CD4-positive, alpha-beta memory T cell (primary cell): ENCODE data around the gene CAPN3. TPM values are rescaled to one million over a fixed set of nuclear protein-coding genes. Genes with fewer than 3 reads are reported as not detected.
"Not testable (repeated sequence)": the region's sequence is repeated elsewhere in the genome, so short reads cannot be mapped to it uniquely, and the experiment has no call there.

Source experiments
- CTCF ChIA-PET: fragments of 350-600 bp; sonication (Branson Sonifier 250); formaldehyde crosslinking; loops from one replicate; lab custom pipeline; 2021; ENCODE audit warnings: inconsistent platforms; ENCODE audit not compliant: partially characterized antibody; lab: Charles Lee
- POLR2A ChIA-PET: fragments of 350-600 bp; sonication (Branson Sonifier 250); formaldehyde crosslinking; loops from one replicate; lab custom pipeline; 2021; ENCODE audit not compliant: partially characterized antibody; lab: Charles Lee
- DNase-seq, 5 donors: peaks; one replicate each; pipeline versions ENCODE4 v3.0.0 to v3.0.0-alpha.2; 2020 to 2022; ENCODE audit warnings: mixed read lengths in 1 of 5
- H3K27ac ChIP-seq: one replicate; pipeline ENCODE4 v1.7.0; 2013; ENCODE audit warnings: low read depth, low read length
- H3K27me3 ChIP-seq: 2 replicates; pipeline ENCODE4 v1.7.0; 2013; ENCODE audit warnings: mild to moderate bottlenecking, low read length, moderate library complexity; ENCODE audit not compliant: insufficient read depth
- H3K36me3 ChIP-seq: 2 replicates; pipeline ENCODE4 v1.7.0; 2013; ENCODE audit warnings: mild to moderate bottlenecking, low read length, moderate library complexity; ENCODE audit not compliant: insufficient read depth
- H3K4me1 ChIP-seq: 2 replicates; pipeline ENCODE4 v1.7.0; 2013; ENCODE audit warnings: mild to moderate bottlenecking, low read length, moderate library complexity; ENCODE audit not compliant: insufficient read depth
- H3K4me3 ChIP-seq, 2 donors: one replicate each; pipeline ENCODE4 v1.7.0; 2013; ENCODE audit warnings: low read length in 2 of 2, mild to moderate bottlenecking in 1 of 2
- H3K9me3 ChIP-seq, 2 donors: one replicate each; pipeline ENCODE4 v1.7.0; 2013; ENCODE audit warnings: low read length in 2 of 2, control low read depth in 1 of 2; ENCODE audit not compliant: control insufficient read depth in 1 of 2
- H3K27ac Mint-ChIP-seq, 7 donors: one replicate each; pipeline ENCODE4 v1.8.0; 2020 to 2021; ENCODE audit warnings: mixed read lengths in 7 of 7, mild to moderate bottlenecking in 6 of 7, inconsistent platforms in 3 of 7, moderate library complexity in 3 of 7
- H3K27me3 Mint-ChIP-seq, 2 donors: one replicate each; pipeline ENCODE4 v1.8.0; 2020 to 2021; ENCODE audit warnings: mixed read lengths in 2 of 2
- H3K36me3 Mint-ChIP-seq, 2 donors: one replicate each; pipeline ENCODE4 v1.8.0; 2020 to 2021; ENCODE audit warnings: mixed read lengths in 2 of 2, inconsistent platforms in 1 of 2, mild to moderate bottlenecking in 1 of 2
- H3K4me1 Mint-ChIP-seq, 4 donors: one replicate each; pipeline ENCODE4 v1.8.0; 2020 to 2021; ENCODE audit warnings: mixed read lengths in 4 of 4, mild to moderate bottlenecking in 1 of 4
- H3K4me3 Mint-ChIP-seq, 8 donors: one replicate each; pipeline ENCODE4 v1.8.0; 2020 to 2021; ENCODE audit warnings: mixed read lengths in 8 of 8, mild to moderate bottlenecking in 7 of 8, moderate library complexity in 6 of 8, inconsistent platforms in 3 of 8
- H3K9me3 Mint-ChIP-seq, 8 donors: one replicate each; pipeline ENCODE4 v1.8.0; 2020 to 2021; ENCODE audit warnings: mixed read lengths in 8 of 8, mild to moderate bottlenecking in 5 of 8, inconsistent platforms in 3 of 8, moderate library complexity in 1 of 8
- intact Hi-C: fragments of 100-400 bp; cut with micrococcal nuclease; formaldehyde crosslinking; loops from one replicate; pipeline ENCODE4 v1.15.1; 2023
- polyA plus RNA-seq, 2 donors: library from polyadenylated mRNA; unstranded; fragments of 300-500 nt; fragmentation: Illumina TruSeq; gene quantifications; one replicate each; pipeline ENCODE4 v1.2.3, GENCODE V29; 2021
- total RNA-seq, 2 experiments: library from RNA; stranded (reverse); gene quantifications; one replicate each; pipeline ENCODE4 v1.2.3, GENCODE V29; 2021

CAPN3 gene
- total and polyA plus RNA-seq, 4 experiments from 2014 or later = 1.0 to 25.0 (median 10.7) TPM

- Mint-ChIP-seq H3K4me3 (no peak overlapping the region), H3K27ac (no peak overlapping the region), H3K4me1 (no peaks in the 10 kb centered on the region), H3K9me3 (peaks cover 0 to 8% (median 0%) of the 10 kb centered on the region in 8 donors), H3K36me3 (peaks cover 53 to 56% of the 10 kb centered on the region in 2 donors), H3K27me3 (no peaks in the 10 kb centered on the region)
- Histone ChIP-seq H3K27ac (no peak overlapping the region), H3K9me3 (no peaks in the 10 kb centered on the region), H3K4me3 (no peak overlapping the region), H3K36me3 (peaks cover 10% of the 10 kb centered on the region), H3K27me3 (no peaks in the 10 kb centered on the region), H3K4me1 (no peaks in the 10 kb centered on the region)
- no peak for DNase-seq
- CTCF ChIA-PET = no interaction called here
- POLR2A ChIA-PET = no interaction called here
- intact Hi-C loops = no loop called here
Observed at GRCh38 chr15:42329161-42329560, 30.1 kb upstream of the CAPN3 start.

GRCh38 chr15:42329992-42330391 lies 29.3 kb upstream of the CAPN3 start:
- H3K9me3 ChIP-seq = peaks cover 0 to 3% of the 10 kb centered on the region in 2 donors
- DNase-seq = no peak
- no peak overlapping the region for H3K27ac ChIP-seq
- H3K4me3 Mint-ChIP-seq = no peak overlapping the region
- H3K4me1 ChIP-seq = no peaks in the 10 kb centered on the region
- H3K27ac Mint-ChIP-seq = no peak overlapping the region
- no peaks in the 10 kb centered on the region for H3K27me3 ChIP-seq
- intact Hi-C loops = no loop called here
- peaks cover 0 to 14% (median 5%) of the 10 kb centered on the region in 8 donors for H3K9me3 Mint-ChIP-seq
- POLR2A ChIA-PET = no interaction called here
- no peaks in the 10 kb centered on the region for H3K4me1 Mint-ChIP-seq
- CTCF ChIA-PET = no interaction called here
- peaks cover 54 to 57% of the 10 kb centered on the region in 2 donors for H3K36me3 Mint-ChIP-seq
- no peak overlapping the region for H3K4me3 ChIP-seq
- peaks cover 10% of the 10 kb centered on the region for H3K36me3 ChIP-seq
- H3K27me3 Mint-ChIP-seq = no peaks in the 10 kb centered on the region

GRCh38 chr15:42331235-42331634 lies 28.1 kb upstream of the CAPN3 start:
- H3K9me3 ChIP-seq = peaks cover 0 to 6% of the 10 kb centered on the region in 2 donors
- H3K9me3 Mint-ChIP-seq = peaks cover 0 to 23% (median 15%) of the 10 kb centered on the region in 8 donors
- no peaks in the 10 kb centered on the region for H3K4me1 ChIP-seq
- H3K27ac Mint-ChIP-seq = no peak overlapping the region
- DNase-seq = no peak
- intact Hi-C loops = no loop called here
- no peak overlapping the region for H3K4me3 ChIP-seq
- peaks cover 52 to 58% of the 10 kb centered on the region in 2 donors for H3K36me3 Mint-ChIP-seq
- CTCF ChIA-PET = no interaction called here
- POLR2A ChIA-PET = no interaction called here
- H3K4me3 Mint-ChIP-seq = no peak overlapping the region
- no peak overlapping the region for H3K27ac ChIP-seq
- no peaks in the 10 kb centered on the region for H3K27me3 ChIP-seq
- peaks cover 10% of the 10 kb centered on the region for H3K36me3 ChIP-seq
- no peaks in the 10 kb centered on the region for H3K27me3 Mint-ChIP-seq
- no peaks in the 10 kb centered on the region for H3K4me1 Mint-ChIP-seq

GRCh38 chr15:42332331-42332730 lies 27.0 kb upstream of the CAPN3 start:
- Histone ChIP-seq H3K27ac (no peak overlapping the region), H3K4me3 (no peak overlapping the region), H3K27me3 (no peaks in the 10 kb centered on the region), H3K9me3 (peaks cover 0 to 6% of the 10 kb centered on the region in 2 donors), H3K4me1 (no peaks in the 10 kb centered on the region), H3K36me3 (peaks cover 7% of the 10 kb centered on the region)
- H3K4me3 Mint-ChIP-seq = no peak overlapping the region
- intact Hi-C loops = no loop called here
- ChIA-PET CTCF (no interaction called here), POLR2A (no interaction called here)
- H3K9me3 Mint-ChIP-seq = peaks cover 4 to 29% (median 17%) of the 10 kb centered on the region in 8 donors
- no peak for DNase-seq
- H3K27me3 Mint-ChIP-seq = no peaks in the 10 kb centered on the region
- no peak overlapping the region for H3K27ac Mint-ChIP-seq
- H3K4me1 Mint-ChIP-seq = no peaks in the 10 kb centered on the region
- peaks cover 44 to 47% of the 10 kb centered on the region in 2 donors for H3K36me3 Mint-ChIP-seq

- POLR2A ChIA-PET = no interaction called here
Observed at GRCh38 chr15:42335074-42335473, 24.2 kb upstream of the CAPN3 start.

GRCh38 chr15:42336650-42337049 lies 22.7 kb upstream of the CAPN3 start:
- H3K36me3 Mint-ChIP-seq = peaks cover 24 to 25% of the 10 kb centered on the region in 2 donors
- CTCF ChIA-PET, H3K9me3 ChIP-seq, POLR2A ChIA-PET, H3K36me3 ChIP-seq, H3K27me3 Mint-ChIP-seq, H3K4me1 ChIP-seq, H3K27me3 ChIP-seq, intact Hi-C loops, H3K4me3 Mint-ChIP-seq, H3K27ac Mint-ChIP-seq, H3K4me3 ChIP-seq, H3K4me1 Mint-ChIP-seq, DNase-seq, H3K27ac ChIP-seq: not testable (repeated sequence)
- peaks cover 4 to 29% (median 17%) of the 10 kb centered on the region in 8 donors for H3K9me3 Mint-ChIP-seq

More at GRCh38 chr15:42335074-42335473, 24.2 kb upstream of the CAPN3 start:
- CTCF ChIA-PET = no interaction called here
- Histone ChIP-seq H3K9me3 (peaks cover 0 to 6% of the 10 kb centered on the region in 2 donors), H3K27me3 (no peaks in the 10 kb centered on the region), H3K36me3 (no peaks in the 10 kb centered on the region), H3K27ac (no peak overlapping the region), H3K4me1 (no peaks in the 10 kb centered on the region), H3K4me3 (no peak overlapping the region)
- no peak overlapping the region for H3K4me3 Mint-ChIP-seq
- peaks cover 33 to 35% of the 10 kb centered on the region in 2 donors for H3K36me3 Mint-ChIP-seq
- no peaks in the 10 kb centered on the region for H3K4me1 Mint-ChIP-seq
- peaks cover 4 to 29% (median 17%) of the 10 kb centered on the region in 8 donors for H3K9me3 Mint-ChIP-seq
- DNase-seq = no peak
- no peaks in the 10 kb centered on the region for H3K27me3 Mint-ChIP-seq
- intact Hi-C loops = no loop called here
- no peak overlapping the region for H3K27ac Mint-ChIP-seq

- H3K27ac ChIP-seq, H3K36me3 ChIP-seq, intact Hi-C loops, POLR2A ChIA-PET, H3K9me3 ChIP-seq, DNase-seq, H3K4me1 ChIP-seq, H3K4me3 Mint-ChIP-seq, CTCF ChIA-PET, H3K27me3 ChIP-seq, H3K4me3 ChIP-seq, H3K27me3 Mint-ChIP-seq, H3K4me1 Mint-ChIP-seq: not testable (repeated sequence)
- peaks cover 4 to 29% (median 17%) of the 10 kb centered on the region in 8 donors for H3K9me3 Mint-ChIP-seq
- H3K27ac Mint-ChIP-seq = peak overlapping the region in 2 of 7 donors; percentile 57 to 75
- peaks cover 24 to 25% of the 10 kb centered on the region in 2 donors for H3K36me3 Mint-ChIP-seq
Observed at GRCh38 chr15:42337104-42337503, 22.2 kb upstream of the CAPN3 start.
